Stimulated activated naive CD8-positive, alpha-beta T cell treated with anti-CD3 and anti-CD28 coated beads, Interleukin-15, Interleukin-2, amounts not matched to agents 100 ng/mL and 50 ng/mL, for 24 hours (primary cell): ENCODE results near the gene GRIN1.

ENCODE experiments used
- H3K27ac Mint-ChIP-seq: one replicate; pipeline ENCODE4 v1.8.0; 2021; ENCODE audit warnings: mild to moderate bottlenecking, mixed read lengths
- H3K27me3 Mint-ChIP-seq: one replicate; pipeline ENCODE4 v1.8.0; 2021; ENCODE audit warnings: mixed read lengths
- H3K36me3 Mint-ChIP-seq: one replicate; pipeline ENCODE4 v1.8.0; 2021; ENCODE audit warnings: low read depth, mixed read lengths
- H3K4me1 Mint-ChIP-seq: one replicate; pipeline ENCODE4 v1.8.0; 2021; ENCODE audit warnings: low read depth, mixed read lengths
- H3K4me3 Mint-ChIP-seq: one replicate; pipeline ENCODE4 v1.8.0; 2021; ENCODE audit warnings: mild to moderate bottlenecking, mixed read lengths
- H3K9me3 Mint-ChIP-seq: one replicate; pipeline ENCODE4 v1.8.0; 2021; ENCODE audit warnings: mixed read lengths

The GRIN1 gene

GRCh38 chr9:137108608-137109249 lies 30.2 kb upstream of the GRIN1 start:
- Mint-ChIP-seq H3K4me1 (peaks cover 5% of the 10 kb centered on the region), H3K27ac (no peak overlapping the region), H3K9me3 (no peaks in the 10 kb centered on the region), H3K27me3 (no peaks in the 10 kb centered on the region), H3K4me3 (no peak overlapping the region), H3K36me3 (peaks cover 19% of the 10 kb centered on the region)

- Mint-ChIP-seq H3K9me3 (no peaks in the 10 kb centered on the region), H3K4me3 (no peak overlapping the region), H3K4me1 (peaks cover 5% of the 10 kb centered on the region), H3K36me3 (peaks cover 19% of the 10 kb centered on the region), H3K27ac (no peak overlapping the region), H3K27me3 (no peaks in the 10 kb centered on the region)
Measured at GRCh38 chr9:137109250-137110146, 29.5 kb upstream of the GRIN1 start.

GRCh38 chr9:137110147-137110910 lies 28.6 kb upstream of the GRIN1 start:
- peaks cover 14% of the 10 kb centered on the region for H3K36me3 Mint-ChIP-seq
- peaks cover 5% of the 10 kb centered on the region for H3K4me1 Mint-ChIP-seq
- no peak overlapping the region for H3K27ac Mint-ChIP-seq
- H3K4me3 Mint-ChIP-seq = no peak overlapping the region
- no peaks in the 10 kb centered on the region for H3K27me3 Mint-ChIP-seq
- H3K9me3 Mint-ChIP-seq = no peaks in the 10 kb centered on the region

- Mint-ChIP-seq H3K4me3 (no peak overlapping the region), H3K27me3 (no peaks in the 10 kb centered on the region), H3K4me1 (peaks cover 5% of the 10 kb centered on the region), H3K36me3 (peaks cover 12% of the 10 kb centered on the region), H3K9me3 (no peaks in the 10 kb centered on the region), H3K27ac (no peak overlapping the region)
Measured at GRCh38 chr9:137110911-137111787, 27.8 kb upstream of the GRIN1 start.

GRCh38 chr9:137111788-137112563 lies 27.0 kb upstream of the GRIN1 start:
- no peaks in the 10 kb centered on the region for H3K9me3 Mint-ChIP-seq
- H3K27ac Mint-ChIP-seq = no peak overlapping the region
- H3K4me1 Mint-ChIP-seq = peaks cover 5% of the 10 kb centered on the region
- H3K27me3 Mint-ChIP-seq = no peaks in the 10 kb centered on the region
- peaks cover 12% of the 10 kb centered on the region for H3K36me3 Mint-ChIP-seq
- no peak overlapping the region for H3K4me3 Mint-ChIP-seq

GRCh38 chr9:137112564-137113384 lies 26.2 kb upstream of the GRIN1 start:
- H3K4me1 Mint-ChIP-seq = peaks cover 5% of the 10 kb centered on the region
- H3K27ac Mint-ChIP-seq = peak overlapping the region; percentile 84
- peaks cover 12% of the 10 kb centered on the region for H3K36me3 Mint-ChIP-seq
- no peaks in the 10 kb centered on the region for H3K9me3 Mint-ChIP-seq
- H3K4me3 Mint-ChIP-seq = peak overlapping the region; percentile 79
- no peaks in the 10 kb centered on the region for H3K27me3 Mint-ChIP-seq

- Mint-ChIP-seq H3K4me1 (peaks cover 5% of the 10 kb centered on the region), H3K36me3 (peaks cover 12% of the 10 kb centered on the region), H3K9me3 (no peaks in the 10 kb centered on the region), H3K4me3 (peak overlapping the region; percentile 79), H3K27me3 (no peaks in the 10 kb centered on the region), H3K27ac (peak overlapping the region; percentile 84)
Measured at GRCh38 chr9:137113385-137114159, 25.4 kb upstream of the GRIN1 start.

- Mint-ChIP-seq H3K27ac (peak overlapping the region; percentile 26), H3K4me3 (peak overlapping the region; percentile 62), H3K4me1 (peaks cover 11% of the 10 kb centered on the region), H3K36me3 (peaks cover 12% of the 10 kb centered on the region), H3K27me3 (no peaks in the 10 kb centered on the region), H3K9me3 (no peaks in the 10 kb centered on the region)
Measured at GRCh38 chr9:137114220-137114612, 24.7 kb upstream of the GRIN1 start.

GRCh38 chr9:137114613-137115393 lies 24.2 kb upstream of the GRIN1 start, which contains the start of gene DPP7:
Gene DPP7 (minus strand): TSS chr9:137114733. CDS start chr9:137114713, 20 bp downstream.
- Mint-ChIP-seq H3K9me3 (no peaks in the 10 kb centered on the region), H3K27ac (peak within 1 kb of the TSS; percentile 84), H3K36me3 (peaks cover 12% of the 10 kb centered on the region), H3K4me1 (peaks cover 14% of the 10 kb centered on the region), H3K4me3 (peak within 1 kb of the TSS; percentile 79), H3K27me3 (no peaks in the 10 kb centered on the region)

GRCh38 chr9:137115394-137116026 lies 23.4 kb upstream of the GRIN1 start:
- no peaks in the 10 kb centered on the region for H3K27me3 Mint-ChIP-seq
- no peak overlapping the region for H3K27ac Mint-ChIP-seq
- peak overlapping the region; percentile 13 for H3K4me3 Mint-ChIP-seq
- peaks cover 14% of the 10 kb centered on the region for H3K4me1 Mint-ChIP-seq
- H3K9me3 Mint-ChIP-seq = no peaks in the 10 kb centered on the region
- H3K36me3 Mint-ChIP-seq = peaks cover 12% of the 10 kb centered on the region

- H3K27ac Mint-ChIP-seq = no peak overlapping the region
Measured at GRCh38 chr9:137116027-137116507, 22.9 kb upstream of the GRIN1 start.

More at GRCh38 chr9:137116027-137116507, 22.9 kb upstream of the GRIN1 start:
- Mint-ChIP-seq H3K27me3 (no peaks in the 10 kb centered on the region), H3K4me3 (peak overlapping the region; percentile 7), H3K4me1 (peaks cover 14% of the 10 kb centered on the region), H3K36me3 (peaks cover 8% of the 10 kb centered on the region), H3K9me3 (no peaks in the 10 kb centered on the region)
